HCT116 (cell line): ENCODE data around the gene TICAM1. TPM values are rescaled to one million over a fixed set of nuclear protein-coding genes. Genes with fewer than 3 reads are reported as not detected.

ENCODE experiments used
- ATAC-seq: fragments of 200-7000 bp; cut with Tn5 transposase; 2 replicates; pipeline ENCODE4 v1.9.1; 2020; ENCODE audit warnings: mild to moderate bottlenecking, moderate library complexity
- BruUV-seq: library from RNA; stranded (reverse); fragments of 400-500 nt; replicated peaks from 2 replicates; lab custom pipeline; 2021; lab: Mats Ljungman, UMichigan
- CTCF ChIA-PET: fragments of 300-600 bp; sonication (Branson Sonifier 250); formaldehyde crosslinking; loops from one replicate; lab custom pipeline; 2021; ENCODE audit warnings: antibody characterized with exemption; lab: Charles Lee
- POLR2A ChIA-PET: fragments of 300-600, 350-600 bp; sonication (Branson Sonifier 250); formaldehyde crosslinking; loops from one replicate; lab custom pipeline; 2021; ENCODE audit warnings: antibody characterized with exemption; lab: Charles Lee
- RAD21 ChIA-PET, 2 experiments: fragments of 300-600 bp; sonication (Branson Sonifier 250); formaldehyde crosslinking; loops; one replicate each; lab custom pipeline; 2023; ENCODE audit warnings: low total read pairs in 2 of 2; ENCODE audit not compliant: uncharacterized antibody in 2 of 2, unreplicated experiment in 2 of 2, low non-redundant PET in 1 of 2; lab: Charles Lee
- DNase-seq: peaks from one replicate; pipeline ENCODE4 v3.0.0-alpha.2; 2010; ENCODE audit warnings: low read depth, low spot score
- H2AFZ ChIP-seq: fragments of 200-600 bp; shearing (Covaris generic), sonication (generic); 2 replicates; pipeline ENCODE4 v1.6.1; 2017; ENCODE audit warnings: low read depth, mixed run types, mixed read lengths, antibody characterized with exemption, low read length; ENCODE audit not compliant: poor library complexity, severe bottlenecking
- H3K27ac ChIP-seq: 2 replicates; pipeline ENCODE4 v1.5.1; 2012; ENCODE audit warnings: low read depth, low read length
- H3K27me3 ChIP-seq: fragments of 200-600 bp; sonication (generic); 2 replicates; pipeline ENCODE4 v1.6.1; 2016; ENCODE audit warnings: mixed run types, low read length, mixed read lengths; ENCODE audit not compliant: insufficient read depth
- H3K36me3 ChIP-seq, 2 experiments: fragments of 200-500 bp in 1 of 2; fragments of 200-600 bp in 1 of 2; sonication (Bioruptor generic) in 1 of 2; sonication (generic) in 1 of 2; 2 replicates each; pipeline versions ENCODE4 v1.5.1 to v1.6.1; 2014 to 2016; ENCODE audit warnings: low read length in 2 of 2, inconsistent platforms in 1 of 2, mixed read lengths in 1 of 2, mixed run types in 1 of 2; ENCODE audit not compliant: insufficient read depth in 2 of 2, control insufficient read depth in 1 of 2
- H3K4me1 ChIP-seq, 2 experiments: fragments of 200-600 bp in 1 of 2; sonication (generic) in 1 of 2; 2 replicates each; pipeline versions ENCODE4 v1.5.1 to v1.6.1; 2012 to 2017; ENCODE audit warnings: low read length in 2 of 2, inconsistent platforms in 1 of 2, mild to moderate bottlenecking in 1 of 2, mixed read lengths in 1 of 2, mixed run types in 1 of 2, moderate library complexity in 1 of 2; ENCODE audit not compliant: insufficient read depth in 2 of 2, control insufficient read depth in 1 of 2
- H3K4me2 ChIP-seq: fragments of 200-600 bp; sonication (generic); 2 replicates; pipeline ENCODE4 v1.6.1; 2017; ENCODE audit warnings: mixed run types, low read length, mixed read lengths
- H3K4me3 ChIP-seq, 2 experiments: fragments of 200-600 bp in 1 of 2; sonication (generic) in 1 of 2; replicated peaks in 1 of 2; 2 replicates each; pipeline ENCODE4 v1.5.1; 2011 to 2016; ENCODE audit warnings: low read length in 2 of 2, control low read depth in 1 of 2, low read depth in 1 of 2, mild to moderate bottlenecking in 1 of 2, mixed read lengths in 1 of 2, mixed run types in 1 of 2
- H3K79me2 ChIP-seq: fragments of 200-600 bp; sonication (generic); 2 replicates; pipeline ENCODE4 v1.6.1; 2017; ENCODE audit warnings: mild to moderate bottlenecking, mixed run types, low read length, moderate library complexity, mixed read lengths; ENCODE audit not compliant: insufficient read depth
- H3K9ac ChIP-seq: fragments of 200-600 bp; sonication (generic); 2 replicates; pipeline ENCODE4 v1.6.1; 2016; ENCODE audit warnings: low read length, mixed read lengths
- H3K9me2 ChIP-seq: fragments of 200-600 bp; sonication (generic), shearing (Covaris generic); 2 replicates; pipeline ENCODE4 v1.6.1; 2017; ENCODE audit warnings: mixed run types, mild to moderate bottlenecking, moderate library complexity; ENCODE audit not compliant: insufficient read depth
- H3K9me3 ChIP-seq, 2 experiments: fragments of 200-500 bp in 1 of 2; fragments of 200-600 bp in 1 of 2; sonication (Bioruptor generic) in 1 of 2; sonication (generic) in 1 of 2; 2 replicates each; pipeline ENCODE4 v1.6.1; 2014 to 2017; ENCODE audit warnings: low read length in 2 of 2, mixed read lengths in 2 of 2, inconsistent platforms in 1 of 2, low read depth in 1 of 2, mild to moderate bottlenecking in 1 of 2, mixed run types in 1 of 2, moderate library complexity in 1 of 2; ENCODE audit not compliant: control insufficient read depth in 1 of 2, insufficient read depth in 1 of 2
- H4K20me1 ChIP-seq: fragments of 200-600 bp; sonication (generic), shearing (Covaris generic); 2 replicates; pipeline ENCODE4 v1.6.1; 2017; ENCODE audit warnings: mixed run types, mild to moderate bottlenecking, moderate library complexity; ENCODE audit not compliant: insufficient read depth
- CBX3 ChIP-seq: IDR thresholded peaks from 2 replicates; pipeline ENCODE4 v1.6.1; 2012; ENCODE audit warnings: low read depth
- EGR1 ChIP-seq: IDR thresholded peaks from 2 replicates; pipeline ENCODE4 v1.6.1; 2012; ENCODE audit warnings: low read depth
- FOSL1 ChIP-seq: IDR thresholded peaks from 2 replicates; pipeline ENCODE4 v1.6.1; 2012; ENCODE audit warnings: low read depth
- JUND ChIP-seq: IDR thresholded peaks from 2 replicates; pipeline ENCODE4 v1.6.1; 2012
- POLR2AphosphoS5 ChIP-seq: IDR thresholded peaks from 2 replicates; pipeline ENCODE4 v1.6.1; 2011; ENCODE audit warnings: mild to moderate bottlenecking, low read depth, low read length, moderate library complexity
- RAD21 ChIP-seq: IDR thresholded peaks from 2 replicates; pipeline ENCODE4 v1.6.1; 2012; ENCODE audit warnings: low read depth, mild to moderate bottlenecking
- SP1 ChIP-seq: IDR thresholded peaks from 2 replicates; pipeline ENCODE4 v1.6.1; 2012; ENCODE audit warnings: low read depth
- TCF7L2 ChIP-seq: IDR thresholded peaks from 2 replicates; pipeline ENCODE4 v1.7.0; 2011; ENCODE audit warnings: borderline replicate concordance, inconsistent platforms; ENCODE audit not compliant: insufficient read depth, insufficient read length; ENCODE audit errors: extremely low read depth
- YY1 ChIP-seq: IDR thresholded peaks from 2 replicates; pipeline ENCODE4 v1.6.1; 2011; ENCODE audit warnings: low read length, low read depth, moderate library complexity, mild to moderate bottlenecking; ENCODE audit not compliant: insufficient replicate concordance; ENCODE audit errors: extremely low read depth
- ZFX ChIP-seq: fragments of 450-650 bp; IDR thresholded peaks from 2 replicates; pipeline ENCODE4 v1.6.1; 2017
- ZNF274 ChIP-seq: fragments of 200-500 bp; sonication (Bioruptor generic); IDR thresholded peaks from 2 replicates; pipeline ENCODE4 v1.6.1; 2014; ENCODE audit warnings: mild to moderate bottlenecking, low read depth, low read length, inconsistent platforms
- intact Hi-C: fragments of 100-400 bp; cut with micrococcal nuclease; formaldehyde crosslinking; loops from 2 replicates; pipeline ENCODE4 v1.10.0; 2022
- total RNA-seq: library from RNA; stranded (reverse); gene quantifications from one replicate; pipeline ENCODE4 v1.2.1, GENCODE V29; 2021; ENCODE audit not compliant: unreplicated experiment
- TF ChIP-seq, protein P1 (sequence below): IDR thresholded peaks from 2 replicates; pipeline ENCODE4 v1.6.1; 2012
- TF ChIP-seq, protein P2 (sequence below): IDR thresholded peaks from 2 replicates; pipeline ENCODE4 v1.6.1; 2011; ENCODE audit warnings: mild to moderate bottlenecking, low read length, moderate library complexity; ENCODE audit not compliant: insufficient replicate concordance; ENCODE audit errors: extremely low read depth
- TF ChIP-seq, protein P3 (sequence below): IDR thresholded peaks from 2 replicates; pipeline ENCODE4 v1.6.1; 2012; ENCODE audit warnings: low read depth
- TF ChIP-seq, protein P4 (sequence below): IDR thresholded peaks from 2 replicates; pipeline ENCODE4 v1.6.1; 2012

TICAM1 gene
- total RNA-seq, 1 experiment from 2014 or later, result 28.7 TPM

DNA sequence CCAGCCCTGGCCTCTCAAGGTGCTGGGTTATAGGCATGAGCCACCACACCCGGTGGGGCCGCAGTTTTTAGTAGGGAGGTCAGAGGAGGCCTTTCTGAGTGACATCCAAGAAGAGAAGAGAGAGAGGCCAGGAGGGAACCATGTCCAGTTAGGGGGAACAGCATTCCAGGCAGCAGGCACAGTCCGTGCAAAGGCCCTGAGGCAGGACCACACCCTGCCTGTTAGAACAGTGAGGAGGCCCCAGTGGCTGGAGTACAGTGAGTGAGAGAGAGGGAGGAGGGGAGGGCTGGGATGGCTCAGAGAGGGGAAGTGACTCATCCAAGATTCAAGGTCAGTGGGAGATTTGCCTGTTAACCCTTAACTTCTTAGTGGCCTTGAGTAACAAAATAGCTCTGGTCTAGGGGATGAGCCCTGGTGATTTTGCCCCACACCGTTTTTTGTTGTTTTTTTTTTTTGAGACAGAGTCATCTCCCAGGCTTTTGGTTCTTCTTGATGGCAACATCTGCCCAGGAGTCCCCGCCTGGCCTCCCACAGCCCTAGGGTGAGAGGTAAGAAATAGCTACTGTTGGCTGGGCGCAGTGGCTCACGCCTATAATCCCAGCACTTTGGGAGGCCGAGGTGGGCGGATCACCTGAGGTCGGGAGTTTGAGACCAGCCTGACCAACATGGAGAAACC, 38.7 kb upstream of the TICAM1 start:
- peak; percentile 69 for ATAC-seq
- Histone ChIP-seq H2AFZ (no peak overlapping the region), H3K9me2 (no peaks in the 10 kb centered on the region), H3K36me3 (peaks cover 0 to 5% of the 10 kb centered on the region in 2 experiments; a peak in 1 of 4 replicates), H4K20me1 (no peaks in the 10 kb centered on the region), H3K4me1 (peaks cover 43 to 70% of the 10 kb centered on the region in 2 experiments), H3K27me3 (no peaks in the 10 kb centered on the region), H3K27ac (peak overlapping the region; percentile 95), H3K9ac (peak overlapping the region; percentile 94), H3K9me3 (no peaks in the 10 kb centered on the region), H3K4me2 (peak overlapping the region; percentile 85), H3K79me2 (peaks cover 23% of the 10 kb centered on the region), H3K4me3 (peak overlapping the region; percentile 24 to 47)
- no TSS peak for BruUV-seq
- ChIA-PET CTCF (interaction anchor here (0.9 to 8.1 kb wide), 7 partner anchors 18 to 934 kb away, joined by 3 to 55 read pairs (median 5); partner anchors contain the start of gene FEM1A), RAD21 (interaction anchor here (0.6 to 2.3 kb wide), 4 partner anchors 41 to 1594 kb away, joined by 3 to 9 read pairs (median 3); no protein-coding TSS in a partner anchor)
- peak; percentile 95 for DNase-seq
- TF ChIP-seq, protein P1, sequence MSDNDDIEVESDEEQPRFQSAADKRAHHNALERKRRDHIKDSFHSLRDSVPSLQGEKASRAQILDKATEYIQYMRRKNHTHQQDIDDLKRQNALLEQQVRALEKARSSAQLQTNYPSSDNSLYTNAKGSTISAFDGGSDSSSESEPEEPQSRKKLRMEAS, result peak; percentile 85; the same call in 1 of the 2 replicates
- TF ChIP-seq TCF7L2 (peak; percentile 52), ZFX (peak; percentile 35; the same call in 1 of the 2 replicates), EGR1 (peak; percentile 40), YY1 (no peak), FOSL1 (peak; percentile 96), CBX3 (peak; percentile 100), POLR2AphosphoS5 (peak; percentile 75), RAD21 (no peak), JUND (peak; percentile 98), ZNF274 (no peak), SP1 (peak; percentile 97)
- TF ChIP-seq, protein P2, sequence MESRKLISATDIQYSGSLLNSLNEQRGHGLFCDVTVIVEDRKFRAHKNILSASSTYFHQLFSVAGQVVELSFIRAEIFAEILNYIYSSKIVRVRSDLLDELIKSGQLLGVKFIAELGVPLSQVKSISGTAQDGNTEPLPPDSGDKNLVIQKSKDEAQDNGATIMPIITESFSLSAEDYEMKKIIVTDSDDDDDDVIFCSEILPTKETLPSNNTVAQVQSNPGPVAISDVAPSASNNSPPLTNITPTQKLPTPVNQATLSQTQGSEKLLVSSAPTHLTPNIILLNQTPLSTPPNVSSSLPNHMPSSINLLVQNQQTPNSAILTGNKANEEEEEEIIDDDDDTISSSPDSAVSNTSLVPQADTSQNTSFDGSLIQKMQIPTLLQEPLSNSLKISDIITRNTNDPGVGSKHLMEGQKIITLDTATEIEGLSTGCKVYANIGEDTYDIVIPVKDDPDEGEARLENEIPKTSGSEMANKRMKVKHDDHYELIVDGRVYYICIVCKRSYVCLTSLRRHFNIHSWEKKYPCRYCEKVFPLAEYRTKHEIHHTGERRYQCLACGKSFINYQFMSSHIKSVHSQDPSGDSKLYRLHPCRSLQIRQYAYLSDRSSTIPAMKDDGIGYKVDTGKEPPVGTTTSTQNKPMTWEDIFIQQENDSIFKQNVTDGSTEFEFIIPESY, result no peak
- TF ChIP-seq, protein P3, sequence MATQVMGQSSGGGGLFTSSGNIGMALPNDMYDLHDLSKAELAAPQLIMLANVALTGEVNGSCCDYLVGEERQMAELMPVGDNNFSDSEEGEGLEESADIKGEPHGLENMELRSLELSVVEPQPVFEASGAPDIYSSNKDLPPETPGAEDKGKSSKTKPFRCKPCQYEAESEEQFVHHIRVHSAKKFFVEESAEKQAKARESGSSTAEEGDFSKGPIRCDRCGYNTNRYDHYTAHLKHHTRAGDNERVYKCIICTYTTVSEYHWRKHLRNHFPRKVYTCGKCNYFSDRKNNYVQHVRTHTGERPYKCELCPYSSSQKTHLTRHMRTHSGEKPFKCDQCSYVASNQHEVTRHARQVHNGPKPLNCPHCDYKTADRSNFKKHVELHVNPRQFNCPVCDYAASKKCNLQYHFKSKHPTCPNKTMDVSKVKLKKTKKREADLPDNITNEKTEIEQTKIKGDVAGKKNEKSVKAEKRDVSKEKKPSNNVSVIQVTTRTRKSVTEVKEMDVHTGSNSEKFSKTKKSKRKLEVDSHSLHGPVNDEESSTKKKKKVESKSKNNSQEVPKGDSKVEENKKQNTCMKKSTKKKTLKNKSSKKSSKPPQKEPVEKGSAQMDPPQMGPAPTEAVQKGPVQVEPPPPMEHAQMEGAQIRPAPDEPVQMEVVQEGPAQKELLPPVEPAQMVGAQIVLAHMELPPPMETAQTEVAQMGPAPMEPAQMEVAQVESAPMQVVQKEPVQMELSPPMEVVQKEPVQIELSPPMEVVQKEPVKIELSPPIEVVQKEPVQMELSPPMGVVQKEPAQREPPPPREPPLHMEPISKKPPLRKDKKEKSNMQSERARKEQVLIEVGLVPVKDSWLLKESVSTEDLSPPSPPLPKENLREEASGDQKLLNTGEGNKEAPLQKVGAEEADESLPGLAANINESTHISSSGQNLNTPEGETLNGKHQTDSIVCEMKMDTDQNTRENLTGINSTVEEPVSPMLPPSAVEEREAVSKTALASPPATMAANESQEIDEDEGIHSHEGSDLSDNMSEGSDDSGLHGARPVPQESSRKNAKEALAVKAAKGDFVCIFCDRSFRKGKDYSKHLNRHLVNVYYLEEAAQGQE, result no peak
- TF ChIP-seq, protein P4, sequence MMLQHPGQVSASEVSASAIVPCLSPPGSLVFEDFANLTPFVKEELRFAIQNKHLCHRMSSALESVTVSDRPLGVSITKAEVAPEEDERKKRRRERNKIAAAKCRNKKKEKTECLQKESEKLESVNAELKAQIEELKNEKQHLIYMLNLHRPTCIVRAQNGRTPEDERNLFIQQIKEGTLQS, result no peak
- TF ChIP-seq, all 23 proteins: peak for 9
- POLR2A ChIA-PET, result interaction anchor here (0.8 to 5.7 kb wide), 7 partner anchors 8 to 298 kb away, joined by 3 to 54 read pairs (median 3); partner anchors contain the start of gene KDM4B
- intact Hi-C loops, result loop anchor here (1.0 to 5.0 kb wide), 2 partner anchors 58 to 97 kb away; partner anchors contain the start of gene KDM4B
